Measurements from ENCODE around the gene ID2.

Gene ID2

GRCh38 chr2:8661235-8661634, 20.6 kb upstream of the ID2 start:
- no peak for TF ChIP-seq CTCF (IDR thresholded peaks at IDR 0.05; ENCODE audit: low read depth, low read length)
- H3K4me3 ChIP-seq (ENCODE audit: low read depth, low read length): no peak overlapping the region

- no peak overlapping the region for H3K4me3 ChIP-seq (ENCODE audit: low read depth, low read length)
- TF ChIP-seq CTCF (IDR thresholded peaks at IDR 0.05; ENCODE audit: low read depth, low read length): no peak
These were observed 20.1 kb upstream of the ID2 start for GRCh38 chr2:8661736-8662135.

- TF ChIP-seq CTCF (IDR thresholded peaks at IDR 0.05; ENCODE audit: low read depth, low read length): 0 out of 2 replicates have a peak, but pooled peaks have one; percentile 13
- no peak overlapping the region for H3K4me3 ChIP-seq (ENCODE audit: low read depth, low read length)
These were observed 19.5 kb upstream of the ID2 start for GRCh38 chr2:8662239-8662879.

- H3K4me3 ChIP-seq (ENCODE audit: low read depth, low read length): no peak overlapping the region
- no peak for TF ChIP-seq CTCF (IDR thresholded peaks at IDR 0.05; ENCODE audit: low read depth, low read length)
These were observed 17.9 kb upstream of the ID2 start for GRCh38 chr2:8663997-8664396.

GRCh38 chr2:8666581-8666980, 15.3 kb upstream of the ID2 start:
- TF ChIP-seq CTCF (IDR thresholded peaks at IDR 0.05; ENCODE audit: low read depth, low read length): no peak
- H3K4me3 ChIP-seq (ENCODE audit: low read depth, low read length): no peak overlapping the region

GRCh38 chr2:8667896-8668512, 13.9 kb upstream of the ID2 start:
- no peak overlapping the region for H3K4me3 ChIP-seq (ENCODE audit: low read depth, low read length)
- no peak for TF ChIP-seq CTCF (IDR thresholded peaks at IDR 0.05; ENCODE audit: low read depth, low read length)

- TF ChIP-seq CTCF (IDR thresholded peaks at IDR 0.05; ENCODE audit: low read depth, low read length): no peak
- H3K4me3 ChIP-seq (ENCODE audit: low read depth, low read length): no peak overlapping the region
These were observed 12.6 kb upstream of the ID2 start for GRCh38 chr2:8669157-8669817.
